Esophagus muscularis mucosa (tissue), 4 donors: ENCODE data around the gene LSS.
"Not testable (repeated sequence)": the region's sequence is repeated elsewhere in the genome, so short reads cannot be mapped to it uniquely, and the experiment has no call there.

Experiments used
- CTCF ChIP-seq, 3 experiments: fragments of 200-600 bp in 2 of 3; fragments of 450-650 bp in 1 of 3; sonication (generic) in 2 of 3; IDR thresholded peaks; one replicate each; pipeline ENCODE4 v1.5.1; 2017 to 2019; ENCODE audit warnings: antibody characterized with exemption in 3 of 3, mild to moderate bottlenecking in 2 of 3, moderate library complexity in 1 of 3
- EP300 ChIP-seq: sonication (generic); formaldehyde crosslinking; IDR thresholded peaks from one replicate; pipeline ENCODE4 v1.6.1; 2017; ENCODE audit warnings: antibody characterized with exemption
- POLR2A ChIP-seq: fragments of 450-650 bp; IDR thresholded peaks from one replicate; pipeline ENCODE4 v1.6.1; 2017; ENCODE audit warnings: antibody characterized with exemption, moderate library complexity, mild to moderate bottlenecking, low read depth
- POLR2AphosphoS5 ChIP-seq, 2 donors: sonication (generic); formaldehyde crosslinking; IDR thresholded peaks; one replicate each; pipeline ENCODE4 v1.6.1; 2017; ENCODE audit warnings: antibody characterized with exemption in 2 of 2

- not testable (repeated sequence) for TF ChIP-seq CTCF (IDR thresholded peaks at IDR 0.05); POLR2A; POLR2AphosphoS5 (IDR thresholded peaks at IDR 0.05); EP300
Measured at GRCh38 chr21:46170436-46171193, 58.0 kb downstream of the LSS start.
